Activated CD4-positive, alpha-beta T cell treated with anti-CD3 and anti-CD28 coated beads, Interleukin-2, amount 50 U/mL, for 48 hours (primary cell): ENCODE data around the gene CUX1.
"Not testable (repeated sequence)": the region's sequence is repeated elsewhere in the genome, so short reads cannot be mapped to it uniquely, and the experiment has no call there.

Source experiments
- DNase-seq, 2 experiments: peaks; one replicate each; pipeline ENCODE4 v3.0.0-alpha.2; 2020

Gene CUX1

DNA sequence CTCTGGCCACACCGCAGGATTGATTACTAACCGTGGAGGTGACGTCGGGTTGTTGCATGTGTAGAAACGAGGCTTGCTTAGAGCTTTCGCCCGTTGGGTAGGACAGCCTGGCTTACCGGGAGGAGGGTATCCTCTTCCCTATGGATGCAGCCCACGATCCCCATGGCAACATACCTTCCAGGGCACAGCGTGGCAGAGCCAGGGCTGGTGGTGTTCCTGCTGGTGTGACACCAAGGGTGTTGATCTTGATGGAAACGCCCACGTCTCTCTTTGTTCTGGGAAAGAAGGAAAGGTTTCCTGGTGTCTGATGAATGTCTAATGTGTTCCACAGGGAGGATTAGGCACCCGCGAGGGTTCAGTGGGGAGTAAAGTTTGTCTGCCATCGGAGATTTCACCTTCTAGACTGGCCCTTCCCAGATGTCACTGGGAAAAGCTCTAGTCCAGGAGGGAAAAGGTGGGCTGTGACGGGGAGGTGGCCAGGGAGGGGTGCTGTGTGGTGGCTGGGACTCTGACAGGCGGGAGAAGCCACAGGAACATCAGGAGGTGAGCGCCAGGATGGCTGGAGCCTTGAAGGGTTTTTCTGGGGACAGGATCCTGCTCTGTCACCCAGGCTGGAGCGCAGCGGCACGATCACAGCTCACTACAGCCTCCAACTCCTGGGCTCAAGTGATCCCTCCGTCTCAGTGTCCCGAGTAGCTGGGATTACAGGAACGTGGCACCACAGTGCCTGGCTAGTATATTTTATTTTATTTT lies 102.1 kb downstream of the CUX1 start:
- no peak for DNase-seq

DNA sequence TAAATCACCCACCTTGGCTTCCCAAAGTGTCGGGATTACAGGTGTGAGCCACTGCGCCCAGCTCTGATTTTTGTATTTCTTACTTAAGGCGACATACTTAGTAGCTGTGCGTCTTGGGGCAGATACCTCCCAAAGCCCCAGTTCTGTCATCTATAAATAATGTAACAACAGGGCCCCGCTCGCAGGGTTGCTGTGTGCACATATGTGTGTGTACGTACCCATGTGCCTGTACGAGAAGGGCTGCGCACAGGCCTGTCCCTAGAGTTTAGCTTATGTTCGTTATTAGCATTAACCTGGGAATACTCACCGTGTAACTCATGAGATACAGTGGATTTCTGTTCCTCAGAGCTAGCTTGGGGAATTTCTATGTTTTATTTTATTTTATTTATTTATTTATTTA lies 103.6 kb downstream of the CUX1 start:
- no peak for DNase-seq

GRCh38 chr7:101921546-101922489 lies 104.4 kb downstream of the CUX1 start:
- not testable (repeated sequence) for DNase-seq

DNA sequence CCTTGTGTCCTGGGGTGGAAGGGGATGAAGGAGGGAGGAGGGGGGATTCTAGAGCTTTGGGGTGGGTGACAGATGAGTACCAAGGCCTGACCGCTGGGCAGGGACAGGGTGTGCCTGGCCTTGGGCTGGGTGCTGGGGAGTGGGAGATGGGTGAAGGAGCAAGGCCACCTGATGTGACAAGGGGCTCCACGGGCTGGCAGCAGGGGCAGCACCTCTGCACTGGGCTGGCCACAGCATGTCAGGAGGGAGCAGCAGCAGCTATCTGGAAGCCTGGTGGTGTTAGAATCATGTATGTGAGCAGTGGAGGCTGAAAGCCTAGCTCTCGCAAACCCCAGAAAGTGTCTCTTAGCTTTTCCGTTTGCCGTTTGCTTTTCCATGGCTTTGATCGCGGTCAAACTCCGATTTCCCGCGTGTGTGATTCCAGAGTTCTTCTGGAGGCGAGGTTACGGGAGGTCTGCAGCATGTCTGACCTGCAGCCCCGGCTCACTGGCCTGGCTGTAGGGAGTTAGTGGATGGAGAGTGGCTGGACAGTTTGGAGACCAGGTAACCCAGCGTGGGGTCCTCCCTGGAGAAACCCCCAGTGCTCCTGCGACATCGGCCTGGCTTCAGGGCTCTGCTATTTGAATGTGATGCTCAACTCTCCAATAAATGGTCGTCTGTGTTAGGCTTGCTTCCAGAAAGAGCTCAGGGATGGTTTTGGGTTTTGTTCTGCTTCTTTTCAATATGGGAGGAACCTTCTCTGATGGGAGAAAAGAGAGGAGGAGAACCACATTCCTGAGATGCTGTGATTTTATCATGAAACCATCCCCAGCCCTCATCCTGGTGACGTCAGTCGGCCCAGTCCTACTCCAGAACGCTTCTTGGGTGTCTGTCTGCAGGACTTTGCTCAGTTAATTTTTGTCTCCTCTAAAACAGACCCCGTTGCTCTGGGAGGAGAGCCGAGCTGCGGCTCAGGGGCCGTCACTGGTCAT lies 105.5 kb downstream of the CUX1 start:
- no peak for DNase-seq

DNA sequence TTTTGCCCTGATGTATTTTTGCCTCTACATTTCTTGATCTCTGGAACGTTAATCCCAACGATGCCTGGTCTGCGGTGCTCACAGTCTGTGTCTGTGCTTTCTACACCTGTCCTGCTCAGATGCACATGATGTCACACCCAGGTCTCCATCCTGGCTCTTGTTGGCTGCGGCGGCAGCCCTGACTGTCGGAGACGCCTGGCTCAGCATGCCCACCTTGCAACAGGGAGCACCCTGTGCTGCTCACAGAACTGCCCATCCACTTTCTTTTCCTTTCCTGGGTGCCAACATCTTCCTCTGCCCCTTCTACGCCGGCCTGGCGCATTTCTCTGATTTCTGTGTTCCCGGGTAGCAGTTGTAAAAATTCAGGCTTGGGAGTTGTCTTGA lies 106.2 kb downstream of the CUX1 start:
- no peak for DNase-seq

DNA sequence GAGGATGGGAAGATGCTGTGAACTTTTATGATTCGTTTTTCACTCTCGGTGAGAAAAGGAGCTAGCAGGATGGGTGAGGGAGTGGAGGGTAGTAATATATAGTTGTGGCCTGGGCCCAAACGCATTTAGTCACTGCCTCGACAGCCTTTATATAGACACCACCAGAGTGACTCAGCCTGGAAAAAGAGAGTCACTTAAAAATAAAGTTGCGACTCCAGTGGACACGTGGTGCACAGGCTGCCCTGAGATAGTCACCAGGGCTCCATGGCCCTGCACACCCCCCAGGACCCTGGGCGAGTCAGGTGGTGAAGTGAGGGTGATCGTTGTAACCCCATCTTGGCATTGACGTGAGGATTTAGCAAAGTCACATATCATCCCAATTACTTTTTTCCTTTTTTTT lies 106.7 kb downstream of the CUX1 start:
- DNase-seq: peak; percentile 11 to 30

DNA sequence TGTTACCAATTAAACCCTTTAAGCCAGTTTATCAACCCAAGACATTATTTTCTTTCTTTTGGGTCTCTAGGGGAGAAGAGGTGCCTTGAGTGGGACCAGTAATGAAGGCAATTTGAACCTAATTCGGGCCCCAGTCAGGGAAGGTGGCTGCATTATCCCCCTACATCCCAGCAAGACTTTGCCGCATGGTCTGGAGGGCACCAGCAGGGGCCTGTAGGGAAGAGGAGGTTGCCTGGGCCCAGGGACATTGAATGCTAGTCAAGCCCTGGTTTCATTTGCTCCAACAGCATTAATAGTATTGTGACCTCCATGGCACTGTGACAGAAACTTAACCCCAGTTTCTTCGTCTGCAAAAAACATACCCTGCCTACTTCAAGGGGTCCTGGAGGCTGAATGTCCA lies 108.8 kb downstream of the CUX1 start:
- no peak for DNase-seq

- DNase-seq: no peak
Measured at GRCh38 chr7:101927389-101927788, 110.0 kb downstream of the CUX1 start.

- DNase-seq: no peak
Measured at GRCh38 chr7:101927802-101928201, 110.4 kb downstream of the CUX1 start.

- no peak for DNase-seq
Measured at GRCh38 chr7:101929256-101929655, 111.8 kb downstream of the CUX1 start.

- not testable (repeated sequence) for DNase-seq
Measured at GRCh38 chr7:101929911-101930310, 112.5 kb downstream of the CUX1 start.

- DNase-seq: no peak
Measured at GRCh38 chr7:101932083-101932482, 114.7 kb downstream of the CUX1 start.

- DNase-seq: no peak
Measured at GRCh38 chr7:101933028-101933427, 115.6 kb downstream of the CUX1 start.

DNA sequence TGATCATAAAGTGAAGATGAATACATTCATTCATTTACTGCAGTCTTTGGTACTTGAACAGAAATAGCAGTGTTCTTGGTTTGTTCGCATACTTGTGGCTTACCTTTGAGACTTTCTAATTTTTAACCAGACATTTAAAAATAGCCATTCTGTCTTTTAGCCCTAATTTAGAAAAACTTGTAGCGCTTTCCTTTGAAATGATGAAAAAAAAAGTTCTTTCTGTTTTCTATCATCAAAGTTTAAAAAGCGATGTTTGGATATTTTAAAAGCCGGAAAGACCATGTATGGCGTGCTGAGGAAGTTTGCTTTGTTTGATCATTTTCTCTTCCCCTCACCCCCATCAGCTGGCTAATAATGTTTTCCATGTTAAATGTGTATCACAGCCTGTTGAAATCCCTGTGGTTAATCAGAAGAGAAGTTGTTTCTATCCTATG lies 116.3 kb downstream of the CUX1 start:
- no peak for DNase-seq

- no peak for DNase-seq
Measured at GRCh38 chr7:101934618-101935017, 117.2 kb downstream of the CUX1 start.

DNA sequence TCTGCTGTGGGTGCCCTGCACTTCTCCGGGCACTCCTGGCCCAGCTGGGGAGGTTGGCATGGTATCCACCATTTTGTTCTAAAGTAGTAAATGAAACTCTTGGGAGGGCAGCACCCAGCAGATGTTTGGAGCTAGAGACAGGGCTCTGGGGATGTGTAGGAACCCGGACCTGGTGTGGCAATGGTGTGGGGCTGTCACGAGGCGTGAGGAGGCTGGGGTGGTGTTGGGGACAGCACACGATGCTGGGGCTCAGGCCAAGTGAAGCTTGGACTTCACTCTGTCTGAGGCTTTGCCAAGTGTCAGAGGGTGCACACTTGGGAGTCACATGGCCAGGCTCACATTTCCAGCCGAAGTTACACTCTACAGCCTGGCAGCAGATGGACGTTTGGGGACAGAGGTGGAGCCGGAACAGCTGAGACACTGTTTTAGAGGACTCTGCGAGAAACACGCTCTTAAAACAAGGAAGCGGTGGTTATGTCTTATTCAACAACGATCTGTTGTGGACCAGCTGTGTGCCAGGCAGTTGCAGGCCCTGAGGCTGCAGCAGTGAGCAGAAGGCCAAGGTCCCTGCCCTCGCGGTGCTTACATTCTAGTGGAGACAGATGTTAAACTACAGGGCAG lies 118.2 kb downstream of the CUX1 start:
- DNase-seq: no peak

- DNase-seq: no peak
Measured at GRCh38 chr7:101936223-101936610, 118.8 kb downstream of the CUX1 start.

- DNase-seq: no peak
Measured at GRCh38 chr7:101936611-101937231, 119.3 kb downstream of the CUX1 start.

DNA sequence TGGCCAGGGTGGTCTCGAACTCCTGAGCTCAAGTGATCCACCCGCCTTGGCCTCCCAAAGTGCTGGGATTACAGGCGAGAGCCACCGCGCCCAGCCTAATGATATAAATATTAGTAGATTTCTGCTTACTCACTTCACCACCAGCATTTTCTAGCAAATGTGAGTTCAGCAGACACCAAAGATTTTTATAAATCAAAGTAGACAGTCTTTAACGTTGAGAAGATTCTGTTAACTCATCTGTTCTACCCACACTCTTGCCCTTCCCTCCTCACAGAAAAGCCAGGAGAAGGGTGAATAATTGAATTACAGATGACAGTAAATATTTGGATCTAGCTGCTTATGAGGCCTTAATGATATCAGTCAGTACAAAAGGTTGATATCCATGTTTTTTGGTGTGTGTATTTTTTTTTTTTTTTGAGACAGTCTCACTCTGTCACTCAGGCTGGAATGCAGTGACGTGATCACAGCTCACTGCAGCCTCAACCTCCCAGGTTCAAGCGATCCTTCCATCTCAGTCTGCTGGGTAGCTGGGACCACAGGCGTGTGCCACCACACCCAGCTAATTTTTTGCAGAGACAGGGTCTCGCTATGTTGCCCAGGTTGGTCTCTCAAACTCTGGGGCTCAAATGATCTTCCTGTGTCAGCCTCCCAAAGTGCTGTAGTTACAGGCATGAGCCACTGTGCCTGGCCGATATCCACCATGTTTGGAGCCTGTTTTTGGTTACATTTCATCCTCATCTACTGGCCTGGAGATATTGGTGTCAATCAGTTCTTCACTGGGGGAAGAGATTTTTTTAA lies 120.5 kb downstream of the CUX1 start:
- no peak for DNase-seq

DNA sequence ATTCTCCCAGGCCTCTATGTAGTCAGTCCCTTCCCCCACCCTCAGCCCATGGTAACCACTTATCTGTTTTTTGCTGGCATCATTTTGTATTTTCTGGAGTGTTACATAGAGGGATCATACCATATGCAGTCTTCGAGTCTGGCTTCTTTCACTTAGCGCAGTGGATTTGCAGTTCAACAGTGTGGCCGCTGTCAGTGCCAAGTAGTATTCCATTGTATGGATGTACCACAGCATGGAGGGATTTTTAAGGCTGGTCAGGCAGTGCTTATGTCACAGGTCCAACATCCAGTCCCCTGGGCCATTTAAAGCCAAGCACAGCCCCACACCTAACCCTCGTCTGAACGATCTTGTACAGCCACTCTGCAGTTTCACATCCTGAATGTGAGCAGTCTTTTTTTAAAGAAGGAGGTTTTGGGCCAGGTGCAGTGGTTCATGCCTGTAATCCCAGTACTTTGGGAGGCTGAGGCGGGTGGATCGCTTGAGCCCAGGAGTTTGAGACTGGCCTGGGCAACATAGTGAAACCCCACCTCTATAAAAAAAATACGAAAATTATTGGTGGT lies 121.8 kb downstream of the CUX1 start:
- DNase-seq: no peak

DNA sequence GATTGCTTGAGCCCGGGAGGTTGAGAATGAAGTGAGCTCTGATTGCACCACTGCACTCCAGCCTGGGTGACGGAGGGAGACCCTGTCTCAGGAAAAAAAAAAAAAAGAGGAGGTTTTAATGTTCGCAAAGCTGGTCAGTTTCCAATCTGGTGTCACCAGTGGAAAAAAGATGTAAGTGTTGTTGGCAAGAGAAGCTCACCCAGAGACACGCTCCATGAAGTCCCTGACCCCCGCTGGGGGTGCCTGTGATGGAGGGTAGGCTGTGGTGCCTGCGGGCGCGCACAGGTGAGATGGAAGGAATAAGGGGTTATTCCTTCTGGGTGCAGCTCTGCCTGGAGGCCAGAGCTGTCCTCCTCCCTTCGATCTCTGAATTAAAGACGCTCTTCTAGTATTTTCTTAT lies 122.7 kb downstream of the CUX1 start:
- no peak for DNase-seq
